Stimulated activated CD8-positive, alpha-beta memory T cell treated with anti-CD3 and anti-CD28 coated beads, Interleukin-15, amount 100 ng/mL, for 4 hours (primary cell): ENCODE results near the gene C16orf82.

ENCODE experiments used
- DNase-seq, 2 donors: peaks; one replicate each; pipeline ENCODE4 v3.0.0-alpha.2; 2020; ENCODE audit warnings: low read depth in 2 of 2

The C16orf82 gene

DNA sequence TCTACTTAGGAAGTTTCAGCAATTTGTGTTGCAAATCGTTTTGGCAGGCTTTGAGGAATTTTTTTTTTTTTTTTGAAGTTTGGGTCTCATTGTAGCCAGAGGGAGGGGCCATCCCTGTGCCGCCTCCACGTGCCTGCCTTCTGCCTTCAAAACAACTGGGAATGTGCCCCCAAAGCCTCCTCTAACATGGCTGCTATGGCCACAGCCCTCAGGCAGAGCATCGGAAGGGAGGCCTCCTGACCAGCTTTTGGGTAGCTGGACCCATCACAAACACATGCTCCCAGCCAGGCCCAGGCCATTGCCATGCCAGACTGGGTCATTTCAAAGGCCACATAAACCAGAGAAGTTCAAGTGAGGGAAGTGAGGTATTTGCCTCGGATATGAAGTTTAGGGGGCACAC, 21.5 kb downstream of the C16orf82 start:
- no peak for DNase-seq

DNA sequence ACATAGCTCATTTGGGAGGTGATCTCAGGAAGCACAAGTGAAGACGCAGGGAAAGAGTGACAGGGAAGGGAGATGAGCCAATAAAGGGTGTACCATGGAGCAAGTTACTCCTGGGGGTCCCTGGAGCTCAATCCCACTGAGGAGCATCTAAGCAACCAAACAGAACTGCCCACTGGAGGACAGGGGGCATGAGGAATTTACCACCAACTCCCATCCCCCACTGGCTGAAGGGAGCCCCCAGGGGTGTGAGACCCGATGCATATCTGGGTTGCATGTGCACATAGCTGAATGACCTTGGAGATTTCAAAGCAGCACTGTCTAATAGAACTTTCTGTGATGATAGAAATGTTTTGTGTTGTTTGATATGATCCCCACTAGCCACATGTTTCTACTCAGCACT, 29.6 kb downstream of the C16orf82 start:
- DNase-seq, result no peak

DNA sequence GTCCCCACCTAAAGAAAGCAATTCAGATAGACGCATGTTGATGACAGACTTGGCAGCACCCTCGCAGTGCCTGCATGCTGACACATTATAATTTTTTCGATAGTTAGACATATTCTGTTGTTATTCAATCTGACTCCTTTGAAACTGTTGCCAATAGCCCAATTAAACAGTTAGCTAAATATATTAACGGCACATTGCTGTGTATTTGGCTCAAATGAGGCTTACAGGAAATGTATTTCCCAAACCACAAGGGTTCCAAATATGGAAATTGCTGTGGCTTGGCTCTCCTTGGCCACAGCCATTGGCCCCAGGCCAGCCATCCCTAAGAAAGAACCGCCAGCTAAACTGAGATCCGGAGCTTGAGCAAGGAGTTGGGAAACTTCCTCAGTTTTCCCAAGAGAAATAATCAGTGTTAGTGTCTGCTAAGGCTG, 31.1 kb downstream of the C16orf82 start:
- DNase-seq, result no peak

DNA sequence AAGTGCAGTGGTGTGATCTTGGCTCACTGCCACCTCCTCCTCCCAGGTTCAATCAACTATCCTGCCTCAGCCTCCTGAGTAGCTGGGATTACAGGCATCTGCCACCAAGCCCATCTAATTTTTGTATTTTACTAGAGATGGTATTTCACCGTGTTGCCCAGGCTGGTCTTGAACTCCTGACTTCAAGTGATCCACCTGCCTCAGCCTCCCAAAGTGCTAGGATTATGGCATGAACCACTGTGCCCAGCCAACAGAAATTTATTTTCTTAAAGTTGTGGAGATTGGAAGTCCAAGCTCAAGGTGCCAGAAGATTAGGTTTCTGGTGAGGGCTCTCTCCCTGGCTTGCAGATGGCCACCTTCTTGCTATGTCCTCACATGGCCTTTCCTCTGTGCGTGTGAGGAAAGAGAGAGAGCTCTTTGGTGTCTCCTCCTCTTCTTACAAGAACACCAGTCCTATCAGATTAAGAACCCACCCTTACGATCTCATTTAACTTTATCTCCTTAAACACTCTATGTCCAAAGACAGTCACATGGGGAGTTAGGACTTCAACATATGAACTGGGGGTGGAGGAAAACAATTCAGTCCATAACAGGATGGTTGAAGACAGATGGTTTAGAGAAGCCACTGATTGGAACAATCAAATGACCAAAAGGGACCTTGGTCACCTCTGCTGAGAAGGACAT, 31.8 kb downstream of the C16orf82 start:
- no peak for DNase-seq

DNA sequence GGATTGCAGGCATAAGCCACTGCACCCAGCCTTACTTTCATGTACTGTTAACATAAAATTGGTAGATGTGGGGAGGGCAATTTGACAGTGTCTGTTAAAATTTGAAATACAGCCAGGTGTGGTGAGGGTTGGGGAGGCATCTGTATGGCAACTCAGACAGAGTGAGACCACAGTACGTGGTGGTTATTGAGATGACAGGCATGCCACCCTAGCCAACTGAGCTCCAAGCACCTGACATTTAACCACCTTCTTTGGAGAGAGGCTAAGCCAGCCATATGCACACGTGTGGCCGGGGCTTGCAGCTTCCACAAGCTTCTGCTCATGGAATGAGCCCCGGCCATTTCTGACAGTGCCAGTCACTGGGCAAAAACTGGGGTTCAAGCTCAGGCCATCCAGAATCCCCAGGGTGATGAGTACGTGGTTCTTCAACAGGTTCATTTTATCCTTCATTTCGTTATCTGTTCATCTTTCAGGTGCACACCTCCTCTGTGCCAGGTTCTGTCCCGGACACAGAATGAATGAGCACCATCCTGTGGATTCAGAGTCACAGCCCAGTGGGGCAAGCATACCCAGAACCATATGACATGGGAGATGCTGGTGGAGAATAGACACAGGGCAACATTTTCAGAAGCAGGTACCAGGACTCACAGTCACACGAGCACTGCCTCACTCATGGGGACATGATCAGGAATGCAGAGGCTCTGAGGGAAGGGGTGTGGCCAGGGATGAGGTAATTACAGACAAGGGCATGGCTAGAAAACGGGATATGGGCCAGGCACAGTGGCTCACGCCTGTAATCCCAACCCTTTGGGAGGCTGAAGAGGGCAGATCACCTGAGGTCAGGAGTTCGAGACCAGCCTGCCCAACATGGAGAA, 36.2 kb downstream of the C16orf82 start:
- DNase-seq, result no peak

DNA sequence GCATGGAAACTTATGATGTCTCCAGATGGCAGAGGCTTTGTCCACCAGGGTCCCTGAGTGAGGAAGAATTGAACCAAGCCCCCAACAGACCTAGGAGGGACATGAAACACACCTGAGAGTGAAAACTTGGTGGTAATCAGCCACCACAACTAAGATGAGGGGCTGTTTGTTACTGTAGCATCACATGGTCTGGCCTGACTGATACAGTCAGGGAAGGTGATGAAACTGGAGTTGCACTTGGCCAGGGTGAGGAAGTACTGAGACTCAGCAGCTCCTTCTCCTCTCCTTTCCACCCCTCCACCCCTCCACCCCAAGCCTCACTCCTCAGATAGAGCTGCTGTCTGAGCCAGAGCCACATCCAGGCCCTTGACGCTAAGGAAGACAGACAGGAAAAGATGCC, 37.2 kb downstream of the C16orf82 start:
- no peak for DNase-seq

DNA sequence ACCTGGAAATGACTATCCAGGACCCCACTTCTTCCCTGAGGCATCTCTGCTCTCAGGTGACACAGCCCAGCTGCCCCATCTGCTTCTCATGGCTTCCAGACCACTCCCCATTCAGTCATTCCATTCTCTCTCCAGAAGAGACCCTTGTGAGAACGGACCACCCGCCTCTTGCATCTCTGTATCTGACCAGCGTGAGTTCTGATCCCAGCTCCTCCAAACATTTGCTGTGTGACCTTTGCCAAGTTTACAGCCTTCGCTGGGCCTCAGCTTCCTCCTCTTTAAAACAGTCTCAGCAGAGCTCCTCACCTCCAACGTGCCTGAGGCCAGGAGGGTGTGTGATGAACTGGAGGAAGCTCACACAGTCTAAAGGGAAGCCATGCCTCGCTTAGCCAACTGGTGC, 39.6 kb downstream of the C16orf82 start:
- DNase-seq, result no peak

DNA sequence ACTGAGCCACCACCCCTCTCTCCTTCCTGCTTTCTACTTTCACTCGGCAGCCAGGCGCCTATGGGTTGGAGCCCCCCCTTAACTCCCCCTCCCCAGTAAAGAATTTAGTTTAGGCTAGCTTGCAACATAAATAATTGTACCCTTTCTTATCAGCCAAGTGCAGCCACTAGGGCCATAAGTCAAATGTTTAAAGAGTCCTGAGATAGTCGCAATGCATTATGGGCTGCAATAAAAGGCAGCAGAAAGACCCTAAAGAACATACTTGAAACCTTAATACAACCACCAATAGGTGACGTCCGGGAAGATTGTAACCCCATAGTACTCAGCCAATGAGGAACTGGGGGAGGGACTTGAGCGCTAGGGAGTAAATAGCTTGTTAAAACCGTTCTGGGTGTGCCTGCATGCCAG, 40.5 kb downstream of the C16orf82 start:
- no peak for DNase-seq

DNA sequence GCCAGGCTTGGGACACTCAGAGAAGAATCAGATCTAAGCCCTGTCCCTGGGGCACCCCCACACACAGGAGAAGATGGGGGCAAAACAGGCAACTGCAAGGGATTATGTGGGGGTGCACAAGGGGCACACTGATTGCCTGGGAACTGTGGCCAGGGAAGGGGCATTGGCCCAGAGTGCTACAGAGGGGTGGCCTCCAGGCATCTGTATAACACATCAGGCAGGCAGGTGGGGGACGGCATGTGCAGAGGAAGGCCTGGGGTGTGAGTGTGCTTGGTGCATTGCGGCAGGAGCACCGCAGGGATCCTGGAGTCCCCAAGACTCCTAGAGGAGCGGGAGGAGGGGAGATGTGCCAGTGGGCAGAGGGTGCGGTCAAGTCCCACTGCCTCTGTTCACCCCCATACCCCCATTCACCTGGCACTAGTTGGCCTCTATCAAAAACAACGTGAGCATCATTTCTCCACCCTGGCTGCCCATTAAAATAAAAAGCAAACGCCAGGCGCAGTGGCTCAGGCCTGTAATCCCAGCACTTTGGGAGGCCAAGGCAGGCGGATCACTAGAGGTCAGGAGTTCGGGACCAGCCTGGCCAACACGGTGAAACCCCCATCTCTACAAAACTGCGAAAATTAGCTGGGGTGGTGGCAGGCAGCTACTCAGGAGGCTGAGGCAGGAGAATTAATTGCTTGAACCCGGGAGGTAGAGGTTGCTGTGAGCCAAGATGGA, 41.5 kb downstream of the C16orf82 start:
- DNase-seq, result no peak

DNA sequence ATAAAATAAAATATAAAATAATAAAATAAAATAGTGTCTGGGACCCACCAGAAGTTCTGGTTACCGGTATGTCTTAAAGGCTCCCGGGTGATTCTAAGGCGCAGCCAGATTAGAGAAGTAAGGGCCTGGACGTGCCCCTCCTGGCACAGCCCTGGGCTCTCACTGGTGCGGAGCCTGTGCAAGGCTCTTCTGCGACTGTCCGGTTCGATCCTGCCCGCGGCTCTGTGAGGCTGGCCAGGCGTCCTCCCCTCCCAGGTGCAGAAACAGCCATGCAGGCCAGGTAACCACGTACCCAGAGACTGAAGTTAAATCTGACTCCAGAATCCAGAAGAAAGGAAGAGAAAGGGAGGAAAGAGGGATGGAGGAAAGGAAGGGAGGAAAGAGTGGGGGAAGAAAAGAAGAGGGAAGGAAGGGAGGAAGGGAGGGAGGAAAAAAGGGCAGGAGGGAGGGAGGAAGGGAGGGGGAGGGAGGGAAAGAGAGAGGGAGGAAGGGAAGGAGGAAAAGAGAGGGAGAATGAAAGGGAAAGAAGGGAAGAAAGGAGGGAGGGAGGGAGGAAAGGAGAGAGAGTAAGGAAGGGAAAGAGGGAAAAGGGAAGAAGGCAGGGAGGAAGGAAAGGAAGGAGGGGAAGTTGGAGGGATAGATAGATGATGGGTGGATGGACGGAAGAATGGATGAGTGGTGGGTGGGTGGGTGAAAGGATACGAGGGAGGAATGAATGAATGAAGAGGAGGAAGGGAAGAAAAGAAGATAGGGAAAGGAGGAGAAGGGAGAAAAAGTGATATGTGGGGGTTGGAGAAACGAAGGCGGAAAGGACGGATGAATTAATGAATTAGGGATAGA, 42.3 kb downstream of the C16orf82 start:
- no peak for DNase-seq

DNA sequence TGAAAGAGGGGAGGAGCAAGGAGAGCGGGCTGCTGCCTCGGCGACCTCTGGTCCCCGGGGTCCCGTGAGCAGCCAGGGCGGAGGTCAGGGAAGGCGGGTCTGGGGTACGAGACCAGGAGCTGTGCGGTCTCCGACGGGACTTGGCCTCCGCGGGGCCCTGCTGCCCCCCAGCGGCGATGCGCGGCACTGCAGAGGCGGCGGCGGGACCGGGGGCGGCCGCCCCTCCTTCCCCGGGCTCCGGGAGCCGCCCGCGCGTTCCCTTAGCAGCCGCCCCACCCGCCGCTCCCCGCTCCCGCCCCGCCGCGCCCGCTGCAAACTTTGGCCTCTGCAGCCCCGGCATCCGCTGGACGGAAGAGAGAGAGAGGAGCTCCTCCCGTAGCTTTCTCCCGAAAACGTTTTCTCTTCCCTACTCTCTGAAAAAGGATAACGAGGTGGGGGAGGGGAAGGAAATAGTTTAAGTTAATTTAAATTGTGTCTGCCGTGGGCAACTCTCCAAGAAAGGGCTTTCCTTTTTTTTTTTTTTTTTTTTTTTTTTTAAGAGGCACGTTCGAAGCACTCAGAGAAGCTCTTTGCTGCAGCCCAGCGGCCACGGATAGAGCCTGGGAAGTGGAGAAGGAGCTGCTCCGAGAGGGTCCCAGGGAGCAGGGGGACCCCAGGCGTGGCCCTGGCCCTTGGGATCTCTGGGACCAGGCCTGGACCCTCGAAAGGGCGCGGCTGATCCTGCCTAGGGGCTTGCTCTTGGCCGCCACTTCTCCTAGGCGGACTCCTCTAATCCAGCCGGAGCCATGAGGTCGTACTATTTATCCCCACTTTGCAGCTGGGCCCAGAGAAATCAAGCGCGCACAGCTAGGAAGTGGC, 43.2 kb downstream of the C16orf82 start:
- DNase-seq, result peak; percentile 51 to 64

DNA sequence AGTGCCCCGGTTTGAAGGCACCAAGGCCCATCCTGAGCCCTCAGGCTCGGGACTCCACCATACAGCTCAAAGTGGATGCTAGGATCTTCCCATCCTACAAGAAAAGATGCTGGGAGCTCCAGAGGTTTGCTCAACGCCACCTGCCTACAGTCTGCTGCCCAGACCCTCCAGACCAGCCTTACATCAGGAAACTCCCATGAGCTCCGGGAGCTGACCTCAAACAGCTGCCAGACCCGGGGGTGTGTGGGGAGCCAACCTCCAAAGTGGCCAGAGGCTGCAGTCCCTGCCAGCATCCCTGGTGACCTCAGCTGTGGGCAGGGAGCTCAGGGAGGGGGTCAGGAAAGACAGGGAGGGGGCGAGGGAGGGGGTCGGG, 43.8 kb downstream of the C16orf82 start:
- no peak for DNase-seq

DNA sequence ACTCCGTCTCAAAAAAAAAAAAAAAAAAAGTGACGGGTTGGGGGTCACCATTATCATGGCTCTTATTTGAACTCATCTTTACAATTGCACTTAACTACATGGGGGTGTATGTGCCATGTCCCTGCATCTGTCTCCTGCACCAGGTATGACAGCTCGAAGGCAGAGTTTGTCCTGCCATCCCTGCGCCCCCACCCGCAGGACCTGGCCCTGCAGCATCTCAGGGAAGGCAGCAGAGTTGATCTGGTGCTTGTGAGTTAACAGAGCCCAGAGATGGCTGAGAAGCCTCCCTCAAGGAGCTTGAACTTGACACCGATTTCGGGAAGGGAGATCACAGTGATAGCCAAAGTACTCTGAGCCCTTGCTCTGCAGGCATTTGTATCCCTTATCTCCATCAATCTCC, 44.8 kb downstream of the C16orf82 start:
- no peak for DNase-seq

DNA sequence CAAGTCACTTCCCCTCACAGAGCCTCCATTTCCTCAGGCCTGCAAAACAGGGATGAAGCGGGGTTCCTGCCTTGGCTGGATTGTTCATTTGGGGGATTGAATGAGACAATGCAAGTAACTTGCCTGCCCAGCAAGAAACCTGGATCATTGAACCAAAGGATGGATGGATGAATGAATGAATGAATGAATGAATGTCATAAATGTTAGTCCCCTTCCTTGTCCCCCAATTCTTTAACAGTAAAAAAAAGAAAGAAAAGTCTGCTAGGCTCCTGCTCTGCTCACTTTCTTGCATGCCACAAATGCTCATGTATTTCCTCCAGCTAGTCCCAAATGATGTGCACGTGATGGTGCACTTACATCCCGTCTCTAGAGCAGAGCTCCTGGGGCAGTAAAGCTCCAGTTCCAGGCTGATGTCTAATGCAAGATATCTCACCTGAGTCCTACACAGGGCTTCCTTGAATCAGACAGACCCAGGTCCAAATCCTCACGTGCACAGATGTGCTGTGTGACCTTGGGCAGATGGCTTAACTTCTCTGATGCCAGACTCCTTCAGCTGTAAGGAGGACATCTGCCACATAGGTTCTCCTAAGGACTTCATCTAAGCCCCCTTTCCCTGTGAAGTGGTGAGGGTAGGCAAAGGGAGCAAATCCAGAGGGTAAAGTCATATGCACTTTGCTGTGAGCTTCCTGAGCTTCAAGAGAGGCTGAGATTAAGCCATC, 45.5 kb downstream of the C16orf82 start:
- no peak for DNase-seq

DNA sequence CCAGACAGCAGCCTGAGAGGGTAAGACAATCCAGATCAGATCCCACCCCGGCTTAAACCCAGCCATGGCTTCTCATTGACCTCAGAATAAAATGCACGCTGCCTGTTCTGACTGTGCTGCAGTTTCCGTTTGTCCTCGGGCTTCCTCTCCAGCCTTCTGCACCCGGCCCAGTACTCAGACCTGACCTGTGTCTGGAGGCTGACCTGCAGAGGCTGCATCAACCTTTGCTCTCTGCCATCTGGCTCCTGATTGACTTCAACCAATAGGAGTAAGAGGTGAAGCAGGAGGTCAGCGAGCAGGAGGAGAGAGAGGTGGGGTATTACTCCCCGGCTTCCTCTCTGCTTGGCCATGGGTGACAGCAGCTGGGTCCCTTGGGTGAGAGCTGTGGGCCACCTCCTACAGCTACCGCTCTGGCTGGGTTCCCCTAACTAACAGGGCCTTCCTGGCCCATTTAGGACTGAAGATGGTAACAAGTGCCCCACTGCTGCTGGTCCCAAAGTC, 46.7 kb downstream of the C16orf82 start:
- no peak for DNase-seq

DNA sequence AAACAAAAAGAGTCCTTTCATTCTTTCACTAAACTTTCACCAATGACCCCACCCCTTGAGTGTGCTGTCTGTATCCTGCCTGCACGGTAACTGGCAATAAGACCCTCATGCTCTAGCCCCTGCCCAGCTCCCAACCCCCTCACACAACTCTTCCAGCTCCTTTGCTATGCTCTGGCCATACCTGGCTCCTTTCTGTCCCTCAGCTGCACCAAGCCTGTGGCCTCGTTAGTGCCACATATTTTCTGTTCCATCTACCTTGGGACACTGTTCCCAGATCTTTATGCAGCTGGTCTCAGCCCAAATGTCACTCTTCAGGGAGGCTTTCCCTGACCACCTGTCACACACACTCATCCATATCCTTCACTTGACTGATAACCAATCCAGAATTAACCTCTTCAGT, 47.3 kb downstream of the C16orf82 start:
- DNase-seq, result no peak

DNA sequence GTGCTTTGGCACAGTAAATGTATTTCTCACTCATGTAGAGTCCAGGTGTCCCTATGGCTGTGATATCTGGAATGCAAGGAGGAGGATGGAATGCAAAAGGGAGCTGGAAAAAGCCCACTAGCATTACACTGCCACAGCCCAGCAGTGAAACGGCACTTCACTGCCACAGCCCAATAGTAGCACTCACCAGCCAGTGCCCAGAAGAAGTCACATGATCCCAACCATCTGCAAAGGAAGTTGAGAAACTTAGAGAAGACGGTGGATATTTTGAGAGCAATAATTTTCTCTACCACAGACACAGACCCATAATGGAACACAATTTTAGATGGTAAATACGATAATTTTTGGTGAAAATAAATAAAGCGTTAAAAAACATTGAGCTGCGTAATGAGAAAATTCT, 51.8 kb downstream of the C16orf82 start:
- no peak for DNase-seq
